ENCODE data around the gene CAST. TPM values are rescaled to one million over a fixed set of nuclear protein-coding genes. Genes with fewer than 3 reads are reported as not detected.

Gene CAST
- total and polyA plus RNA-seq, 9 donors: 61.2 to 276 (median 173) TPM

DNA sequence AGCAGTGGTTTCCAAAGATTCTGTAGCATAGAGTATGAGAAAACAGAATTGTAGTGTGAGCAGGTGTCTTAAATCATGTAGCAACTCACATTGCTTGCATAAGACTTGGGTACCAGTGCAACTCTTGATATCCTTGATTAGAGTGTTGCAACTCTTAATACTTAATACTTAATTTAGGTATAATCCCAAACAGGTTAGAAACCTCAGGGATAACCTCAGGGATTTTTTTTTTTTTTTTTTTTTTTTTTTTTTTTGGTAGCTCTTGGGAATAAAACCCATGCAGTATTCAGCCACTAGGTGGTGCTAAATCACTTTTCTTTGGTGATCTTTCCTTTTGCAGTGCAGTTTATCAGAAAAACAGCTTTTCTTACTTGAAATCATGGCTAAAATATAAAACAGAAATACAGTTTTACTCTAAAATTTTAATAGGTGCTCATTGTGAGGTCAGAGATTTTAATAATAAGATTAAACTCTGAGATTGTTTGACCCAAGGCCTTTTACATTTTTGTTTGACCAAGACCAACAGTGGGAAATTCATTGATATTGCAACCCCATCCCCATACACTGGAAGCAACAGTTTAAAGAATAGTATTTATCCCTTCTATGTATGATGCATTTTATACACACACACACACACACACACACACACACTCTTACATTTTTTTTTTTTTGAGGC, 90.3 kb downstream of the CAST start:
- no peak overlapping the region for H3K4me3 ChIP-seq
- H3K27ac ChIP-seq: no peak overlapping the region

GRCh38 chr5:96753017-96753397, 90.8 kb downstream of the CAST start:
- Histone ChIP-seq H3K27ac (no peak overlapping the region), H3K27me3 (no peaks in the 10 kb centered on the region), H3K4me1 (ENCODE audit: insufficient read depth) (no peaks in the 10 kb centered on the region), H3K36me3 (no peaks in the 10 kb centered on the region), H3K4me3 (no peak overlapping the region), H3K9me3 (no peaks in the 10 kb centered on the region)
- 94 to 96% (median 96%) methylated on average over 4 of the region's 4 CpGs for WGBS, 3 donors
- no peak for TF ChIP-seq CTCF (IDR thresholded peaks at IDR 0.05)
- no peak for TF ChIP-seq POLR2A (IDR thresholded peaks at IDR 0.05)
- no peak for TF ChIP-seq EP300 (IDR thresholded peaks at IDR 0.05)
- no peak for DNase-seq
- intact Hi-C loops (cut with DNase I): loop anchor here in 2 of 4 donors (2.0 to 10.0 kb wide), 2 partner anchors 410 to 412 kb away; no protein-coding TSS in a partner anchor

More for the DNA sequence above, 90.3 kb downstream of the CAST start:
- intact Hi-C loops (cut with DNase I): loop anchor here in 2 of 4 donors (2.0 to 10.0 kb wide), 2 partner anchors 410 to 412 kb away; no protein-coding TSS in a partner anchor
- Histone ChIP-seq H3K4me1 (ENCODE audit: insufficient read depth) (no peaks in the 10 kb centered on the region), H3K9me3 (no peaks in the 10 kb centered on the region), H3K27me3 (no peaks in the 10 kb centered on the region), H3K36me3 (no peaks in the 10 kb centered on the region)
- peak in 1 of 5 donors; percentile 30 for DNase-seq
- peak in 2 of 3 donors; percentile 27 to 29 for TF ChIP-seq CTCF (IDR thresholded peaks at IDR 0.05)
- TF ChIP-seq POLR2A (IDR thresholded peaks at IDR 0.05): no peak
- no peak for TF ChIP-seq EP300 (IDR thresholded peaks at IDR 0.05)

- no peaks in the 10 kb centered on the region for H3K36me3 ChIP-seq
- WGBS, 3 donors: 29 to 59% (median 39%) methylated on average over 4 of the region's 4 CpGs
- DNase-seq: no peak
Measured at GRCh38 chr5:96753848-96754247, 91.7 kb downstream of the CAST start.

DNA sequence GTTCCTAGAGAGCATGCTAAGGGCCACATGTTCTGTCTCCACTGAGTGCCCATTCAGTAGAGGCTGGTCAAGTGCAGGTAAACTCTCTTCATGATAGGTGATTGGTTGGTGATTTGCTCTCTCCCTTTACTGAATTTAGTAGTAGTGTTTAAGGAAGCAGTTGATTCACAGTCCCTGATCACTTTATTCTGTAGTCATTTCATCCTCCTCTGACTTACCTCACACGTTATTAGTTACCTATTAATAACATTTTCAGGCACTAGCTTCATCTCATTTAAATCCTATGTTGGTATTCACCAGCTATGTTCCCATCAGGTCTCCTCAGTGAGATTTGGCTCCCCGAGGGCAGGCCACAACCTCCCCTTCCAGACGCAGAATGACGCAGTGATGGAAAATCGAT, 93.7 kb downstream of the CAST start:
- no peaks in the 10 kb centered on the region for H3K9me3 ChIP-seq
- no peaks in the 10 kb centered on the region for H3K4me1 ChIP-seq (ENCODE audit: insufficient read depth)
- no peak overlapping the region for H3K4me3 ChIP-seq
- intact Hi-C loops (cut with DNase I): loop anchor here in 1 of 4 donors (10.0 kb wide), 1 partner anchor 409 kb away; no protein-coding TSS in a partner anchor
- DNase-seq: no peak
- no peak for TF ChIP-seq POLR2A (IDR thresholded peaks at IDR 0.05)
- TF ChIP-seq EP300 (IDR thresholded peaks at IDR 0.05): no peak
- H3K27me3 ChIP-seq: no peaks in the 10 kb centered on the region
- 86 to 95% (median 93%) methylated on average over 5 of the region's 5 CpGs for WGBS, 3 donors
- no peak overlapping the region for H3K27ac ChIP-seq
- H3K36me3 ChIP-seq: no peaks in the 10 kb centered on the region

More at GRCh38 chr5:96753848-96754247, 91.7 kb downstream of the CAST start:
- Histone ChIP-seq H3K27me3 (no peaks in the 10 kb centered on the region), H3K9me3 (no peaks in the 10 kb centered on the region), H3K4me3 (no peak overlapping the region), H3K4me1 (ENCODE audit: insufficient read depth) (no peaks in the 10 kb centered on the region), H3K27ac (no peak overlapping the region)
- intact Hi-C loops (cut with DNase I): loop anchor here in 2 of 4 donors (2.0 to 10.0 kb wide), 2 partner anchors 409 to 411 kb away; no protein-coding TSS in a partner anchor
- TF ChIP-seq POLR2A (IDR thresholded peaks at IDR 0.05) (no peak), CTCF (IDR thresholded peaks at IDR 0.05) (no peak), EP300 (IDR thresholded peaks at IDR 0.05) (no peak)

DNA sequence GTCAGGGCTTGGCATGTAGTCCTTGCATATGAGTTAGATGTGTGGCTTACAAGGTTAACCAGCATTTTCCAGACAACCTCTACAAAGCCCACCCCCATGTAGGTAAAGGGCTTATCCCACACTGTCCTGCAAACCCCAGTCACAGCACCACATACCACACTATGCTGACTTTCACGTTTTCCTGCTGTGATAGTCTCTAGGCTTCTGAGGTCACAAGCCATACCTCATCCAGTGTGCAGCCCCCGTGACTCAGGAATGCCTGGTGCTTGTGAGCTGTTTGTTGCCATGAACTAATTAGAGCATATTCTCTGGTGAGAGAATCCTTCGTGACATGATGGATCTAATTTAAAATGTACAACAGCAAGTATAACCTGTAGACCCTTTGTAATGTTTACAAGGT, 94.8 kb downstream of the CAST start:
- Histone ChIP-seq H3K4me1 (ENCODE audit: insufficient read depth) (no peaks in the 10 kb centered on the region), H3K9me3 (no peaks in the 10 kb centered on the region), H3K4me3 (no peak overlapping the region), H3K27ac (no peak overlapping the region), H3K27me3 (no peaks in the 10 kb centered on the region), H3K36me3 (no peaks in the 10 kb centered on the region)
- WGBS, 3 donors: 33 to 49% (median 42%) methylated on average over 3 of the region's 3 CpGs
- TF ChIP-seq POLR2A (IDR thresholded peaks at IDR 0.05): no peak
- no peak for TF ChIP-seq EP300 (IDR thresholded peaks at IDR 0.05)
- TF ChIP-seq CTCF (IDR thresholded peaks at IDR 0.05): no peak
- intact Hi-C loops (cut with DNase I): loop anchor here in 1 of 4 donors (10.0 kb wide), 1 partner anchor 408 kb away; no protein-coding TSS in a partner anchor
- DNase-seq: no peak
